H1 (cell line): ENCODE measurements around the gene CHST13.

Experiments
- ASH2L ChIP-seq: fragments of 200-600, 300-600 bp; sonication (generic); IDR thresholded peaks from one replicate; pipeline ENCODE4 v1.7.1; 2017; ENCODE audit warnings: low read length
- CEBPB ChIP-seq: IDR thresholded peaks from 2 replicates; pipeline ENCODE4 v1.6.1; 2012; ENCODE audit warnings: low read depth, low read length
- EZH2 ChIP-seq: fragments of 200-600 bp; sonication (generic); IDR thresholded peaks from 2 replicates; pipeline ENCODE4 v1.7.1; 2012; ENCODE audit warnings: low read depth, mild to moderate bottlenecking, moderate library complexity, low read length, inconsistent platforms; ENCODE audit not compliant: severe bottlenecking
- JUND ChIP-seq: IDR thresholded peaks from 2 replicates; pipeline ENCODE4 v1.6.1; 2011; ENCODE audit warnings: mild to moderate bottlenecking, improper control_type of control experiment, low read length
- MAFK ChIP-seq: IDR thresholded peaks from 2 replicates; pipeline ENCODE4 v1.6.1; 2012; ENCODE audit warnings: low read depth, mild to moderate bottlenecking, improper control_type of control experiment, low read length
- POLR2A ChIP-seq, 2 experiments: IDR thresholded peaks; 1 replicate in 1 of 2; 2 replicates in 1 of 2; pipeline ENCODE4 v1.6.1; 2011; ENCODE audit warnings: low read depth in 2 of 2, low read length in 2 of 2, mild to moderate bottlenecking in 2 of 2; ENCODE audit errors: control extremely low read depth in 1 of 2
- SIN3A ChIP-seq, 2 experiments: IDR thresholded peaks in 1 of 2; conservative IDR thresholded peaks in 1 of 2; 2 replicates each; pipeline ENCODE4 v1.6.1; 2011 to 2012; ENCODE audit warnings: low read length in 2 of 2, improper control_type of control experiment in 1 of 2, low read depth in 1 of 2, mild to moderate bottlenecking in 1 of 2
- SRF ChIP-seq: IDR thresholded peaks from 2 replicates; pipeline ENCODE4 v1.6.1; 2011; ENCODE audit warnings: mild to moderate bottlenecking, low read depth, low read length, moderate library complexity
- TAF1 ChIP-seq: IDR thresholded peaks from 2 replicates; pipeline ENCODE4 v1.6.1; 2011; ENCODE audit warnings: mild to moderate bottlenecking, low read depth, low read length
- TCF12 ChIP-seq: IDR thresholded peaks from 2 replicates; pipeline ENCODE4 v1.6.1; 2011; ENCODE audit warnings: low read depth, mild to moderate bottlenecking, low read length
- ZNF274 ChIP-seq: IDR thresholded peaks from 2 replicates; pipeline ENCODE4 v1.7.0; 2012; ENCODE audit warnings: low read length, borderline replicate concordance; ENCODE audit errors: extremely low read depth
- TF ChIP-seq, protein P1 (sequence below), 3 experiments: IDR thresholded peaks; 1 replicate in 2 of 3; 2 replicates in 1 of 3; pipeline versions ENCODE4 v1.5.1 to v1.6.1; 2011; ENCODE audit warnings: low read length in 3 of 3, mild to moderate bottlenecking in 3 of 3, inconsistent platforms in 2 of 3, low read depth in 1 of 3, moderate library complexity in 1 of 3; ENCODE audit not compliant: insufficient read depth in 1 of 3; ENCODE audit errors: control extremely low read depth in 1 of 3

DNA sequence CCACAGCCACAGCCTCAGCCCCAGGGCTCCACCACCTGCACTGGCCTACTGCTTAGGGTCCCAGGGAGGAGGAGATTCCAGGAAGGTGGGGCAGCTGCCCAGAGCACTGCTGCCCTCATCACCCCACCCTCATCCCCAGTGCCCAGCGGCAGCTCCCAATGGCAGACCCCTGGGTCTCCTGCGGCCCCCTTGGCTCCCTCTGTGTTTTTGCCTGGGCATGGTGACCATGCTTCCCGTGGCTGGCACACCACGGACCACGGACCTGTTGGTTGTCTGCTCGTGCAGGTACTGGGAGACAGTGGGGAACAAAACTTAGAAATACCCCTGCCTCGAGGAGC lies 2.7 kb downstream of the CHST13 start:
- TF ChIP-seq, protein P1, sequence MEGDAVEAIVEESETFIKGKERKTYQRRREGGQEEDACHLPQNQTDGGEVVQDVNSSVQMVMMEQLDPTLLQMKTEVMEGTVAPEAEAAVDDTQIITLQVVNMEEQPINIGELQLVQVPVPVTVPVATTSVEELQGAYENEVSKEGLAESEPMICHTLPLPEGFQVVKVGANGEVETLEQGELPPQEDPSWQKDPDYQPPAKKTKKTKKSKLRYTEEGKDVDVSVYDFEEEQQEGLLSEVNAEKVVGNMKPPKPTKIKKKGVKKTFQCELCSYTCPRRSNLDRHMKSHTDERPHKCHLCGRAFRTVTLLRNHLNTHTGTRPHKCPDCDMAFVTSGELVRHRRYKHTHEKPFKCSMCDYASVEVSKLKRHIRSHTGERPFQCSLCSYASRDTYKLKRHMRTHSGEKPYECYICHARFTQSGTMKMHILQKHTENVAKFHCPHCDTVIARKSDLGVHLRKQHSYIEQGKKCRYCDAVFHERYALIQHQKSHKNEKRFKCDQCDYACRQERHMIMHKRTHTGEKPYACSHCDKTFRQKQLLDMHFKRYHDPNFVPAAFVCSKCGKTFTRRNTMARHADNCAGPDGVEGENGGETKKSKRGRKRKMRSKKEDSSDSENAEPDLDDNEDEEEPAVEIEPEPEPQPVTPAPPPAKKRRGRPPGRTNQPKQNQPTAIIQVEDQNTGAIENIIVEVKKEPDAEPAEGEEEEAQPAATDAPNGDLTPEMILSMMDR (IDR thresholded peaks at IDR 0.05; ENCODE audit: control extremely low read depth in 1 of 3, insufficient read depth in 1 of 3, low read depth in 1 of 3, low read length in 3 of 3) = no peak
- TF ChIP-seq ASH2L = no peak
- no peak for TF ChIP-seq SIN3A (conservative IDR thresholded peaks at IDR 0.05 in 1 of 2, IDR thresholded peaks at IDR 0.05 in 1 of 2; ENCODE audit: low read depth in 1 of 2, low read length in 2 of 2)
- TF ChIP-seq SRF = no peak
- TF ChIP-seq EZH2 = no peak
- TF ChIP-seq ZNF274 = no peak
- no peak for TF ChIP-seq MAFK
- no peak for TF ChIP-seq TAF1
- TF ChIP-seq POLR2A (IDR thresholded peaks at IDR 0.05; ENCODE audit: control extremely low read depth in 1 of 2, low read depth in 2 of 2, low read length in 2 of 2) = no peak
- TF ChIP-seq TCF12 = no peak
- TF ChIP-seq JUND = no peak
- TF ChIP-seq CEBPB = no peak
